Gastrocnemius medialis (tissue), 4 donors: ENCODE results near the gene HDAC4. TPM values are rescaled to one million over a fixed set of nuclear protein-coding genes. Genes with fewer than 3 reads are reported as not detected.

Experiments
- ATAC-seq, 2 donors: fragments of 150-250 bp; one replicate each; pipeline ENCODE4 v1.9.1; 2016
- DNase-seq, 2 donors: peaks; one replicate each; pipeline ENCODE4 v3.0.0-alpha.2; 2019
- H3K27ac ChIP-seq, 4 donors: fragments of 200-600 bp; sonication (generic); 1 replicate in 1 of 4; 2 replicates in 3 of 4; pipeline ENCODE4 v1.5.1; 2016 to 2018; ENCODE audit warnings: mild to moderate bottlenecking in 2 of 4, moderate library complexity in 1 of 4
- H3K27me3 ChIP-seq, 3 donors: fragments of 200-600 bp; sonication (generic) in 2 of 3; 1 replicate in 1 of 3; 2 replicates in 2 of 3; pipeline versions ENCODE4 v1.5.1 to v1.6.0; 2016 to 2019; ENCODE audit warnings: mild to moderate bottlenecking in 1 of 3, moderate library complexity in 1 of 3
- H3K36me3 ChIP-seq, 2 donors: fragments of 200-600 bp; sonication (generic) in 1 of 2; one replicate each; pipeline ENCODE4 v1.5.1; 2017 to 2018
- H3K4me1 ChIP-seq, 2 donors: fragments of 200-600 bp; sonication (generic) in 1 of 2; one replicate each; pipeline ENCODE4 v1.5.1; 2016 to 2017; ENCODE audit warnings: mild to moderate bottlenecking in 2 of 2
- H3K4me3 ChIP-seq, 4 donors: fragments of 200-600 bp; sonication (generic) in 3 of 4; 1 replicate in 1 of 4; 2 replicates in 3 of 4; pipeline ENCODE4 v1.5.1; 2016 to 2019; ENCODE audit warnings: mild to moderate bottlenecking in 2 of 4
- H3K9me3 ChIP-seq, 3 donors: fragments of 200-600 bp; sonication (generic) in 2 of 3; 1 replicate in 1 of 3; 2 replicates in 2 of 3; pipeline ENCODE4 v1.5.1; 2016 to 2019
- POLR2A ChIP-seq, 2 donors: fragments of 450-650 bp; IDR thresholded peaks; one replicate each; pipeline ENCODE4 v1.6.1; 2017; ENCODE audit warnings: antibody characterized with exemption in 2 of 2, mild to moderate bottlenecking in 2 of 2, moderate library complexity in 2 of 2
- in situ Hi-C, 4 donors: fragments of 200-750 bp; cut with MboI; loops; one replicate each; pipeline versions ENCODE4 v1.15.0 to v1.8.0; 2017; ENCODE audit warnings: low sequenced_read_pairs in 4 of 4
- intact Hi-C: fragments of 100-400 bp; cut with DNase I; formaldehyde crosslinking; loops from one replicate; pipeline ENCODE4 v1.15.1; 2023; ENCODE audit warnings: low total_unique reads
- total RNA-seq, 4 donors: library from RNA; depleted of rRNA; stranded (reverse); fragments of >200 nt; gene quantifications; one replicate each; pipeline versions ENCODE4 v1.1.0 to v1.2.3, GENCODE V29; 2016
- TF ChIP-seq, protein P1 (sequence below), 5 experiments: fragments of 450-650 bp in 3 of 5; fragments of 200-600 bp in 2 of 5; sonication (generic) in 2 of 5; IDR thresholded peaks in 4 of 5; conservative IDR thresholded peaks in 1 of 5; 1 replicate in 4 of 5; 2 replicates in 1 of 5; pipeline ENCODE4 v1.5.1; 2016 to 2019; ENCODE audit warnings: antibody characterized with exemption in 5 of 5, mild to moderate bottlenecking in 3 of 5, moderate library complexity in 3 of 5

Gene HDAC4
- total RNA-seq, 4 donors from 2014 or later: 23.6 to 257 (median 119) TPM

DNA sequence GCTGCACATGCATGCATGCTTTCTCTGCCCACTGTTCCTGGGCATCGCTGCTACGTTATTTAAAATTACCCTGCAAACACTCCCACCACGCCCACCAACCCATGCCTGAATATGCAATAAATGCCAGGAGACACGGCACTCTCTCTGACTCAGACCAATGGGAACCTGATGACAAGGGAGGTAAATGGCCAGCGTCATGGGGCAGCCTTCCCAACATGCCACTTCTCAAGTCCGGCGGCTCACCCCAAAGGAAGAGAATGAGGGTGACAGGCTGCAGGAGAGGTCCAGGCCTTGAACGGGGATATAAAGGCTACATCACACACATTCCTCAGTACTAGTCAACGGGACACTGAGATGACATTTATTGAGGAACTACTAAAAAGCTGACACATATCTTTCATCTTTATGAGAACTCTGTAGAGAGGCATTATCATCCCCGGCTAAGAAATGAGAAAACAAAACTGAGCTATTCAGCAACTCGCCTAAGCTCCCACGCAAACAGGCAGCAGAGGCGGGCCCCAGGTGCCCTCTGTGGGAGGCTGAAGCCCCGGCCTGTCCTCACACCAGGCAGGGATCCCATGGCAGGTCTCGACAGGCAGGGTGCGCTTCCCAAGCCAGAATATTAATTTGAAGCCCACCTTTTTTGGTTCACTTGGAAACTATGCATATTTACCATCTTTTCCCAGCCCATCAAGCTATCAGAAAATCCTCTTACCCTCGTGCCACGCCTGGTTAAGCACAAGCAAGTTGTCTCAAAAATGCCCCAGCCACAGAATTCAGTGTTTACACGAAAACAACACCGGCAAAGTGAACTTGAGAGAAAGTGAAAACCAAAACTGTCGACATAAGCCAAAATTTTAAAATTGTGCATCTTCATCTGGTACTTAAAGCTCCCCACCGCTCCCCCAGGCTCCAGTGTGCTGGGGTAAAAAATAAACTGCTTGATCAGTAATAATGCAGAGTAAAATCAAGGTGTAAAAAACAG lies 166.3 kb downstream of the HDAC4 start:
- in situ Hi-C loops: no loop called here
- DNase-seq: no peak

DNA sequence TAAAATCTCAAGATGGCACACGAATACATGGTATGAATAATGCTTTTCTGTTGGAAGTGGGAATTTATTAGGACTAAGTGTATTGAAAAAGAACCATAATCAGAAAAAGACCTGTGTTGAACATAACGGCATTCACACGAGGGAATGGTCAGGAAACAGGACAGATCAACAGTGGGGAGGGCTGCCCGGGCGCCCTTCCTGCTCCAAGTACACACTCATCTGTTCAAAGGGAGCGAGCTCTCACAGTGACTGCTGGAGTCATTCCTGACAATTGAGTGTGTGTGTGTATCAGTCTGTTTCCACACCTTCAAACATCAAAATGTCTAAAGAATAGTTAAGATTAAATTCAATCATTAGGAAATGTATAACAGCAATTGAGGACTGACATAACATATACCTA lies 167.2 kb downstream of the HDAC4 start:
- H3K27me3 ChIP-seq: no peaks in the 10 kb centered on the region
- H3K36me3 ChIP-seq: no peaks in the 10 kb centered on the region
- peaks cover 58 to 62% of the 10 kb centered on the region in 2 donors for H3K4me1 ChIP-seq
- no peak for ATAC-seq
- no peak for TF ChIP-seq POLR2A (IDR thresholded peaks at IDR 0.05)
- TF ChIP-seq, protein P1, sequence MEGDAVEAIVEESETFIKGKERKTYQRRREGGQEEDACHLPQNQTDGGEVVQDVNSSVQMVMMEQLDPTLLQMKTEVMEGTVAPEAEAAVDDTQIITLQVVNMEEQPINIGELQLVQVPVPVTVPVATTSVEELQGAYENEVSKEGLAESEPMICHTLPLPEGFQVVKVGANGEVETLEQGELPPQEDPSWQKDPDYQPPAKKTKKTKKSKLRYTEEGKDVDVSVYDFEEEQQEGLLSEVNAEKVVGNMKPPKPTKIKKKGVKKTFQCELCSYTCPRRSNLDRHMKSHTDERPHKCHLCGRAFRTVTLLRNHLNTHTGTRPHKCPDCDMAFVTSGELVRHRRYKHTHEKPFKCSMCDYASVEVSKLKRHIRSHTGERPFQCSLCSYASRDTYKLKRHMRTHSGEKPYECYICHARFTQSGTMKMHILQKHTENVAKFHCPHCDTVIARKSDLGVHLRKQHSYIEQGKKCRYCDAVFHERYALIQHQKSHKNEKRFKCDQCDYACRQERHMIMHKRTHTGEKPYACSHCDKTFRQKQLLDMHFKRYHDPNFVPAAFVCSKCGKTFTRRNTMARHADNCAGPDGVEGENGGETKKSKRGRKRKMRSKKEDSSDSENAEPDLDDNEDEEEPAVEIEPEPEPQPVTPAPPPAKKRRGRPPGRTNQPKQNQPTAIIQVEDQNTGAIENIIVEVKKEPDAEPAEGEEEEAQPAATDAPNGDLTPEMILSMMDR (IDR thresholded peaks at IDR 0.05 in 4 of 5, conservative IDR thresholded peaks at IDR 0.05 in 1 of 5): no peak
- in situ Hi-C loops: no loop called here
- peak overlapping the region; percentile 94 to 99 (median 98) for H3K27ac ChIP-seq
- no peak for DNase-seq
- no peaks in the 10 kb centered on the region for H3K9me3 ChIP-seq
- intact Hi-C loops: no loop called here
- H3K4me3 ChIP-seq: no peak overlapping the region

More for the DNA sequence above, 166.3 kb downstream of the HDAC4 start:
- Histone ChIP-seq H3K36me3 (no peaks in the 10 kb centered on the region), H3K9me3 (no peaks in the 10 kb centered on the region), H3K27me3 (no peaks in the 10 kb centered on the region), H3K4me1 (peaks cover 59 to 62% of the 10 kb centered on the region in 2 donors), H3K27ac (peak overlapping the region; percentile 94 to 99 (median 98)), H3K4me3 (no peak overlapping the region)
- no peak for ATAC-seq
- no peak for TF ChIP-seq POLR2A (IDR thresholded peaks at IDR 0.05)
- TF ChIP-seq, protein P1 (IDR thresholded peaks at IDR 0.05 in 4 of 5, conservative IDR thresholded peaks at IDR 0.05 in 1 of 5): no peak
- intact Hi-C loops: no loop called here

DNA sequence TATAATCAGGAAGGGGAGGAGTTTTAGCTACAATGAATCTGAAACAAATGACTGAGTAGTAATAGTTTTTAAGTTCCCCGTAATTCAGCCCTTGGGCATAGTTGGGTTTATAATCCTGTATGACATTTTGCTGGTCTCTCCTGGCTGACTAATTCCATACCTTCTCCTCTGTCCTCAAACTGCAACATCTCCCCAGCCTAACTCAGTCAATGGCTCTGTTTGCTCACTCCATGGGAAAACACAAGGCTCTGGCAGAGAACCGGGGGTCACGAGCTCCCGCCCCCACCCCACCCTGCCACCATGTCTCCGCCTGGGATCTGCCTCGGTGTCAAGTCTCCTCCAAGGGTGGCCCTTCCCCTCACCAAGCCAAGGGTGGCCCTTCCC lies 168.6 kb downstream of the HDAC4 start:
- no peak for TF ChIP-seq POLR2A (IDR thresholded peaks at IDR 0.05)
- TF ChIP-seq, protein P1 (IDR thresholded peaks at IDR 0.05 in 4 of 5, conservative IDR thresholded peaks at IDR 0.05 in 1 of 5): no peak
- intact Hi-C loops: no loop called here
- in situ Hi-C loops: no loop called here

DNA sequence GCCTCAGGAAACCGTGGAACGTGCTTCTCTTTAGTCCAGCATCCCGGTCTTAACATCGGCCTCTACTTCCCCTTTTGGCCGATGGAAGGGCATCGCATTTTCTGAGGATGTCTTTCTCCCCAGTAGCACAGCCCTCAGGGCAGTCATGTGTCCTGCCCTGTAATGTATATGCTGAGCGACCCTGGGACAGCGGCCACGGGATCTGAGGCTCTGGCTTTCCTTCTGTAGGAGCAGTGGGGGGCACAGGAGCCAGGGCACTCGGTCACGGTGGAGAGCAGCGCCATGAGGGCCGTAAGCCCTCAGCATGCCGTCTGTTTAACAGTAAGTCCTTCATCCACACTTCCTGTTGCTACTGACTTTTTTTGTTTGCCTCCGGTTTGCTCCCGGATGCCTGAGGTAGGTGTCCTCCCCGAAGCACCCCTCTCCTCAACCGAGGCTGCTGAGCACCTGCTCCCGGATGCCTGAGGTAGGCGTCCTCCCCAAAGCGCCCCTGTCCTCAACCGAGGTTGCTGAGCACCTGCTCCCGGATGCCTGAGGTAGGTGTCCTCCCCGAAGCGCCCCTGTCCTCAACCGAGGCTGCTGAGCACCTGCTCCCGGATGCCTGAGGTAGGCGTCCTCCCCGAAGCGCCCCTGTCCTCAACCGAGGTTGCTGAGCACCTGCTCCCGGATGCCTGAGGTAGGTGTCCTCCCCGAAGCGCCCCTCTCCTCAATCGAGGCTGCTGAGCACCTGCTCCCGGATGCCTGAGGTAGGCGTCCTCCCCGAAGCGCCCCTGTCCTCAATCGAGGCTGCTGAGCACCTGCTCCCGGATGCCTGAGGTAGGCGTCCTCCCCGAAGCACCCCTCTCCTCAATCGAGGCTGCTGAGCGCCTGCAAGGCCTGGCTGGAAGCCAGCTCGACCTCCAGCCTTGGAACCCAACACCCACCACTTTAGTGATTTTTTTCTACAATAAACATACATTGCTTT lies 169.3 kb downstream of the HDAC4 start:
- H3K4me1 ChIP-seq: peaks cover 63 to 64% of the 10 kb centered on the region in 2 donors
- intact Hi-C loops (no loop called here), in situ Hi-C loops (no loop called here)
- no peaks in the 10 kb centered on the region for H3K36me3 ChIP-seq
- peak overlapping the region; percentile 86 to 99 (median 93) for H3K27ac ChIP-seq
- no peak overlapping the region for H3K4me3 ChIP-seq
- no peak for ATAC-seq
- no peak for TF ChIP-seq POLR2A (IDR thresholded peaks at IDR 0.05)
- TF ChIP-seq, protein P1 (IDR thresholded peaks at IDR 0.05 in 4 of 5, conservative IDR thresholded peaks at IDR 0.05 in 1 of 5): no peak
- no peaks in the 10 kb centered on the region for H3K9me3 ChIP-seq
- DNase-seq: no peak
- H3K27me3 ChIP-seq: no peaks in the 10 kb centered on the region

More for the DNA sequence above, 168.6 kb downstream of the HDAC4 start:
- H3K4me1 ChIP-seq: peaks cover 58 to 63% of the 10 kb centered on the region in 2 donors
- no peaks in the 10 kb centered on the region for H3K9me3 ChIP-seq
- H3K27me3 ChIP-seq: no peaks in the 10 kb centered on the region
- H3K36me3 ChIP-seq: no peaks in the 10 kb centered on the region
- peak overlapping the region; percentile 86 to 99 (median 93) for H3K27ac ChIP-seq
- DNase-seq (no peak), ATAC-seq (no peak)
- H3K4me3 ChIP-seq: no peak overlapping the region
